ENCODE measurements around the gene KAZN.

Gene KAZN

DNA sequence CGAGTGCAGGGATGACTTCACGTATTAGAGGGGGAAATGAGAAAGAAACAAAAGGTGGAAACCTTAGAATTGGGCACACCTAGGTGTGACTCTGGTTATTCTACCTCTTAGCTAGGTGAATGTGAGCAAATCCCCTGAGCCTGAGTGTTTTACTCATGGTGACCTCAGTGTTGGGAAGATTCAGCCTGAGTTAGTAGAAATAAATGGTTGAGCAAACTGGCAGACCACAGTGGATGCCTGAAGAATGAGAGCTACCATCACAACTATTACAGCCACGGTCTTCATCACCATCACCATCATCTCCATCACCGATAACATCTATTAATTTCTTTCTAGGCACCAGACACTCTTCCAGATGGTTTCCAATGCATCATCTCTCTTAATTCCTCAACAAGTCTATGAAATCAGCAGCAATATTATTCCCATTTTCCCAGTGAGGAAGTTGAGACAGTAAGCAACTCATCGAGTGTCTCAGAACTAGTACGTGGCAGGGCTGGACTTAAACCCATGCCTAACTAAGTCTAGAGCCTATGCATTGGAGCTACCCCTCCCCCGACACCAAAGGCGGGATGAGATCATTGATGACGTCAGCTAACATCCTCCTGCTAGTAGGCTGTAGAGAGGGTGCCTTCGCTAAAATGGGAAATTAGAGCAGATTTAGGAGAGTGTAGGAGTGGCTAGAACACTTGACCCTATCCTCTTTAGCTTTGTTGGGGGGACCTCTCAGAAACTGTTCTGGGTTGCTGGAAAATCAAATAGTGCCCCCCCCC lies 7.9 kb upstream of the KAZN start:
- DNase-seq (ENCODE audit: low read depth) = no peak

DNA sequence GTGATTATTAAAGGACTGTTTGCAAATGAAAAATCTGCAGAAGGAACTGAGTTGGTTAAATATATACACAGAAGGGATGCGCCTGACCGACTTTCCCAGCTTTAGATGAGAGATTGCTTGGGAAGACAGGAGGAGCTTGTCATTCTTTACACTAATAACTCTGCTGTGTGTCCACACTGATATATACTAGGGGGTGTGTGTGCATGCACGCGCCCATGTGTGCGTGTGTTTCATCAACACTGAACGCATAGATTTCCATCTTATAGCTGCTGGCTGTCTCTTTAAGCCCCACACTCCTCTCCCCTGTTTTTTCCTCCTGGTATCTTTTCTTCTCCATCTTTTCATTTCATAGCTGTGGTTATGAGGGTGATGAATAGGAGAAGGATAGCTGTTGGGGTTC lies 6.9 kb upstream of the KAZN start:
- no peak for DNase-seq (ENCODE audit: low read depth)

DNA sequence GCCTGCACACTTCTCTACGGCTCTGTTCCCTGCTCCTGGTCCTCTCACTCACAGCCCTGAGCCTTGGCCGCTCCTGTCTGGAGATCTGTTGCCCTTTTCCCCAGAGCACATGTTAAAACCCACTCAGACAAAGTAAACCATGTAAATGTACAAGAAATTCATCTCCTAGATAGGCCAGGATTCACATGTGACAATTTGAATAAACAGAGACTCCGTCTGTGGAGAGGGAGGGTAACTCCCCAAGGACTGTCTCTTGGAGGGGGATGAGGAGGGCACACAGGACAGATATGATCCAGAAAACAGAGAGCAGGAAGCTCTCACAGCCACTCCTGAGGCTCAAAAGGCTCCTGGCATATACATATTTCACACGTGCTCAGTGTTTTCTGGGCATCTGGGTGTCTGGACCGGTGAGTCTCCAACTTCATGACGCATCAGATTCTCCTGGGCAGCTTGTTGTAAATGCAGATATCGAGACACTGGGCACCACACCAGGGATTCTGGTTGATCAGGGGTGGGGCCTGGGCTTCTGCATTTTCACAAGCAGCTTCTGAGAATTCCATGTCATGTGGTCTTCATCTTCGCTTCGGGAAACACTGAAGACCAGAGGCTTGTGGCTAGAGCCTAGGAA lies 6.4 kb upstream of the KAZN start:
- no peak for DNase-seq (ENCODE audit: low read depth)

DNA sequence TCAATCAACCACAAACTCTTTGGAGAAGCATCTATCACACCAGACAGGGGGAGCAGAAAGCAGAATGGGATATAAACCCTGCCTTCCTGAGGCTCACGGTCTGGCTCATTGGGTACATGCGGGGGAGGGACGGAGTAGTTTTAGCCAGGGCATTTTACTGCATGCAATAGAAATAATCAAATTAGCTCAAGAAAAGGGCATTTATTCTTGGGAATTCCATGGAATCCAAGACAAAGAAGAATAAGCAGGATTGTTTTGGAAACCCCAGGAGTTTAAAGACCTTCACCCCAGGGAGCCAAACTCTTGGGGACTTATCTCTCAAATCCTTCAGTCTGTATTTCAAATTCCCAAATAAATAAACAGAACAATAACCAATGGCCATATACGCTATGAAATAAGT lies 5.2 kb upstream of the KAZN start:
- no peak for DNase-seq (ENCODE audit: low read depth)

DNA sequence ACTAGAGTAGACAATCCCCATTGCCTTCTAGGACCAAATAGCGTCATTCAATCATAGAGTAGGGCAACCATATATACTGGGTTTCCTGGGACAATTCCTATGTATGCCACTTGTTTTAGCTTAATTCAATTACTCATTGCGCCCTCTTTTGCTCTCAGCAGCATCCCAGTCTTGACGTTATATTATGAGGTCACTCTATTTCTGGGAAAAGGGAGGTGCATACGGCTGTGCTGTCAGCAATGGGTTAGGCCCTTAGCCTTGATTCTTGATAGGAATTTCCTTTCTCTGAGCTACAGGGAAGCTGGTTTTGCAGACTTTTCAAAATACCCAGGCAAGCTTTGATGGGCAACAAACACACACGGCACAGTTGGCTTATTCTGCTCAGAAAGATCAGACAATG lies 4.4 kb upstream of the KAZN start:
- no peak for DNase-seq (ENCODE audit: low read depth)

DNA sequence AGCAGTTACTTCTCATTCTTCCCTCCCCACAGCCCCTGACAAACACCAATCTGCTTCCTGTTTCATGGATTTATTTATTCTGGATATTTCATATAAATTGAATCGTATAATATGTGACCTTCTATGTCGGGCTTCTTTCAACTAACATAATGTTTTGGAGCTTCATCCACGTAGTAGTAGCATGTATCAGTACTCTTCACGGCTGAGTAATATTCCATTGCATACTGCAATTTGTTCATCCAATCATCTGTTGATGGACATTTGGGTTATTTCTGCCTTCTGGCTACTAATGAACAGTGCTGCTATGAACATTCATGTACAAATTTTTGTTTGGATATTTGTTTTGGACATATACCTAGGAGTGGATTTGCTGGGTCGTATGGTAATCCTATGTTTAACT lies 1.9 kb upstream of the KAZN start:
- no peak for DNase-seq (ENCODE audit: low read depth)

DNA sequence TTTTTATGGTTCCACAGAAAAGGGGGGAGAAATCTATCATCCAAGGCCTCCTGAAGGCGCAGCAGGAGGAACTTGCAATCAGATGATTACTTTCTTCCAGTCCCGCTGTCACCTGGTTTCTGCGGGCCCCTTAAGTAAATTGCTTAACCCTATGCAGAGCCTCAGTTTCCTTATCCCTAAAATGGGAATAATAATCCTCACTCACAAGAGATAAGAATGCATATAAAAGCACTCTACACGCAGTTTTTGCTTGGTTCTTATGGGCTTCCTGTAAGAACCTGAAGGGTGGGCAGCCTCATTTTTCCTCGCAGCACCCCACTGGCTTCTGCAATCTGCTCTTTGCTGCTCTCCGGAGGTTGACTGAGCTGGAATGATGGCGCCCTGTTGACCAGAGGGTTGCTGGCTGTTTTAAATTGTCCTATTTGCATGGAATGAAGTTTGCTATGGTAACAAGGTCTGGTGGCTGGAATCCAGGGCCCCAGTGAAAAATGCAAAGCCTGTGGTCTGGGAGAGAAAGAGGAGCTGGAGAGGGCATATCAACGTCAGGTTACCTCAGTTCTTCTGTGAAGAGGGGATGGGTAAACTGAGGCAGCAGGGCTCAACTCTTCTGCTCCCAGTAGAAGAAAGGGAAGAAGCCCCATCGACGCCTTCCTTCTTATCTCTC lies 1.0 kb upstream of the KAZN start:
- no peak for DNase-seq (ENCODE audit: low read depth)

DNA sequence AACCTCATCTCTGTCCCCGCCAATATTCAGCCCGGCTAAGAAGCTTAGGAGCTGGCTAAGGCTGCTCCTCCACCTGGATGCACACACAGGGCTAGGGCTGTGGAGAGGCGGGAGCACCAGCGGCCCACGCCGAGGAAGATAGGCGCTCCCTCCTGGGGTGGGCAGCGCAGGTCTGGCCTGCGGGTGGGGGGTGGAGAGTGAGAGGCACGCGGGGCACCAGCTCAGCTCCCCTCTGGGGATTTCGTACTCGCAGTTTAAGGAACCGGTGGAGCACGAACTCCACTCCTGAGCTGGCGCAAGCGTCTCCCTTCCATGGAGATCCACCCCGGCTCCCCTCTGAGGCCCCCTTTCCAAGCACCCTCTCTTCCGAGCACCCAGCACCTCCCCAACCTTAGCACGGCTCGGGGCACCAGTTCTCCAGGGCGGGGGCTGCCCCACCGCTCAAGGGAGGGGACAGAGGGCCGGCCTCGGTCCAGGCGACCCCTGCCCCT lies 433 bp upstream of the KAZN start:
- DNase-seq (ENCODE audit: low read depth) = no peak

DNA sequence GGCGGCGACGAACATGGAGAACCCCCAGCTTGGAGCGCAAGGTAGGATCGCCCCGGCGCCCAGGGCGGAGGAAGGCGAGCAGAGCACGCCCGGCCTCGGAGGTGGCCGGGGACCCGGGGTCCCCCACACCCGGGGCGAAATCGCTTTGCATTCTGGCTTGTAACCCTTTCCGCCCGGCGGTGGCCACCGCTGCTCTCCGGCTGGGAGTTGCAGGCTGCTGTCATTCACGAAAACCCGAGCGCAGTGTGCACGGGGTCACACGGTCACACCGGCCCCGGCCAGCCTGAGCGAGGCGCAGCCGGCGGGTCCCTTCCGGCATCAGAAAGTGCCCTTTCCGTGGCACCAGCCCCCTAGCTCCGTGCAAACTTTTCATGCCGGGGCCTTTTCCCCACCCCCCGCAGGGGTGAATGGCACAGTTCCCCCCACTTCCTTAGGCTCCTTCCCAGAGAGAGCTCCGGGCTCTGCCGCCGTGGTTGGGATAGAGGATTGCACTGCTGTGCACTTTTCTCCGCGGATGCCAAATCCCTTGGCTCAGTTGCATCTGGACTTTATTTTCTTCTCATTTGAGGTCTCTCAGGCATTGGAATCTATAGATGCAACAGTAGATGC lies 802 bp downstream of the KAZN start:
- DNase-seq (ENCODE audit: low read depth) = no peak

DNA sequence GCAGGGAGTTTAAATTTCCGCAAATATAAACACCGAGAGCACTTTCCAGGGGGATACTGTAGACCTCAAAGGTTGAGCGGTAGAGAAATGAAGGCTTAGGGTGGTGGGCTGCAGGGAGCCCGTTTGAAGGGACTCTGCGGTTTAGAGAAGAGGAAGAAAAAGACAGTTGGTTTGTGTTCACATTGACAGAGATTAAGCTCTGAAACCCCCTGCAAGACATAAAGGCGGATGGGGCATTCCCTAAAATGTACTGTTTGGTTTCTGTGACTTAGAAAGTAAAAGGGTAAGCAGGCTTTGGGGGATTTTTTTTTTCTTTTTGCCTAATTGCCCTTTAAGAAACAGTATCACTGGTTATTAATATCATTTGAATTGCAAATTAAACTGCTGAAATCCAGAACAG lies 1.3 kb downstream of the KAZN start:
- no peak for DNase-seq (ENCODE audit: low read depth)

DNA sequence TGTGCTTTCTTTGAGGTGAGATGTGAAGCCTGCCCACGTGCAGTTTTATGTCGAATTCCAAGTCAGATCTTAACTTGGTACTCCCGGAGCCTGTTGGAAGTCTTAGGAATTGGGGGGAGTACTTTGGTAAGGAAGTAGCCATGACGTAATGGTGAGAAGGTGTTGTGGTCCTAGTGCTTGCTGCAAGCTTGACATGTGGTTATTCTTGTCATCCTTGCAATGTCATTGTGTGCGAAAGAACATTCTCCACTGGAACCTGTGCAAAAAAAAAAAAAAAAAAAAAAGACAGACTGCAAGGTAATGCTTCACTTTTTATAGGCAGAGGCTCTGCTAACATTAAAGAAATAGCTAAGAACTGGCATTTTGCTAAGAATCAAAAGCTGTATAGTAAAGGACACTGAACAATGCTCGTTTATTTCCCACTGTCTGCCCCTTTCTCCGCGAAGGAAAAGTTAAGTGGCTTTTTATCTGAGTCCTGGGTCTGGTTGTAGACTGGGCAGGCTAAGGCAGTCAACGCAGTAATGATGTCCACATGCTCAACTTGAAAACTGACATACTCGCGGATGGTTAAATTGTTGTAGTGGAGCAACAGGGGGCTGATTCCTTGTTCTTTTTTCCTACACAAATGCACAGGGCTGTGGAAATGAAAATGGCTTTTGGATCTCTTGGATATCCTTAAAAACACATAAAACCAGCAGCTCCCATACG lies 2.1 kb downstream of the KAZN start:
- no peak for DNase-seq (ENCODE audit: low read depth)

DNA sequence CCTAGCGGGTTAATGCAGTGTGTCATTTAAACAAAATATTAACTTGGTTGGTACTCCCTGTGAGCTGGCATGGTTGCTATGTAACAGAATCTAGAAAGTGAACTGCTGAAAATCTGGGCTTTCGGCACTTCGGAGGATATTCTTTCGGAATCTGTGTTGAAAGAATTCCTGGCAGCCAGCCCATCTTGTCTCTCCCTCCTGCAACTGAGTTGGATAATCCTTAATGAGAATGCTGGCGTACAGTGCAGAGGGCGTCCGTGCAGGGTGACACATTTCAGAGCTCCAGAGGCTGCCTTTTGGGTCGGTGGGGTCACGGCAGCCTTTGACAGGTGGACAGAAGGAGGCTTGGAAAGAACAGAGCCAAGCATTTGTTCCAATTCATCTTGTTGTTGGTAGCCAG lies 3.7 kb downstream of the KAZN start:
- no peak for DNase-seq (ENCODE audit: low read depth)

DNA sequence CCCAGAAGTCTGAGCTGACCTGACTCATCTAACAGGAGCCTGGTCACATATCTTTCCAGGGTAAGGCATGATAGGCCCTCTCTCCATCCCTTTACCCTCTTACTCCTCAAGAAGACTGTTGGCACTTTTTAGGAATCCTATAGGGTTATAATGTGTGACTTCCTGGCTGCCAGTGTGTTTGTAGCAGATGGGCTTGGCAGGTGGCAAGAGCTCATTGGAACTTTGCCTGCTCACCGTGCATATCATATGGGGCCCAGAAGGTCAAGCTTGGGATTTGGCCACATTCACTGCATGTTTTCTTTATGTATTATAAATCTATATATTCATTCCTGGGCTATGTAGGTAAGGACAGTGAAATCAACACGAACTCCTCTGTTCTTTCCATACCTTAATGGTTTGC lies 5.2 kb downstream of the KAZN start:
- DNase-seq (ENCODE audit: low read depth) = no peak

DNA sequence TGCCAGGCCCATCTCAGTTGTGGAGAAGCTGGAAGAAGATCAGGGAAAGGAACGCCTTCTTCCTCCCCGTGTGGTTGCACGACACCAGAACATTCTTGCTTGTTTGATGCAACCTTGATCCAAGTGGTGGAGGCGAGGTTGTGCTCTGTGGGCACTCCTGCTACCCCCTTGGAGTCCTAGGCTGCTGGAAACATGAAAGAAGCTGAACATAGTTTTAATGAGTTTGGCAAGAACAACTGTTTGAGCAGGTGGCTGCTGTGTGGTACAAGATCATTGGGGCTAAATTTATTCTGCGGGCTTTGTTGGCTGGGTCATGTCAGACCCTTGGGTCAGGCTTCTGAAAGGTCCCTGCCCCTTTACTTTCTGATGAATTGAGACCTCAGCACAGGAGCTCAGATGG lies 5.9 kb downstream of the KAZN start:
- DNase-seq (ENCODE audit: low read depth) = no peak

DNA sequence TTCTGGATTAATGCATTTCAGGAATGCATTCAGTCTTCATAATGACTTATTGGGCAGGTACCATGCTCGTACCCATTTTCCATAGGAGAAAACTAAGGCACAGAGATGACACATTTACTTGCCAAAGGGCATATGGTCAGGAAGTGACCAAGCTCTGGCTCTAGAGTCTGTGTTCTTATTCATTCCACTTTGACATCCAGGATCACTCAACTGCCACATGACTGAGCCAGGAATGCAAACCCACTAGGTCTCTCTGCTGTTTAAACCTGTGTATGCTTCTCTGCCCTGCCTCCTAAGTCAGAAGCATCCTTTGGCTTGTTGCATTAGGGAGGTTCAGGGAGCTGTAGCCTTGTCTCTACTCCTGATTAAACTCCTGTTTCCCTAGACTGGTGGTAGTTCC lies 7.5 kb downstream of the KAZN start:
- DNase-seq (ENCODE audit: low read depth) = no peak

DNA sequence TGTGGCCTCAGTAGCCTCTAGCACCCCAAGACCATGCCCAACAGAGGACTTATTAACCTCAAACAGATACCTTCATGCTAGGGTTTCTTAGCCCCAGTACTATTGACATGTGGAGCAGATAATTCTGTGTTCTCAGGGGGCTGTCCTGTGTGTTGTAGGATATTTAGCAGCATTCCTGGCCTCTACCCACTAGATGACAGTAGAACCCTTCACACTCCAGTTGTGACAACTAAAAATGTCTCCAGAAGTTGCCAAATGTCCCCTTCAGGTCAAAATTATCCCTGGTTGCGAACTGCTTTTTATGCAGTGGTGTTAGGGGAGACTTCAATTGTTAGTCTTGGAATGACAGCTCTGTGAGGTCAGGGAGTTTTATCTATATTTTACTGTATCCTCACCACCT lies 8.1 kb downstream of the KAZN start:
- DNase-seq (ENCODE audit: low read depth) = no peak

DNA sequence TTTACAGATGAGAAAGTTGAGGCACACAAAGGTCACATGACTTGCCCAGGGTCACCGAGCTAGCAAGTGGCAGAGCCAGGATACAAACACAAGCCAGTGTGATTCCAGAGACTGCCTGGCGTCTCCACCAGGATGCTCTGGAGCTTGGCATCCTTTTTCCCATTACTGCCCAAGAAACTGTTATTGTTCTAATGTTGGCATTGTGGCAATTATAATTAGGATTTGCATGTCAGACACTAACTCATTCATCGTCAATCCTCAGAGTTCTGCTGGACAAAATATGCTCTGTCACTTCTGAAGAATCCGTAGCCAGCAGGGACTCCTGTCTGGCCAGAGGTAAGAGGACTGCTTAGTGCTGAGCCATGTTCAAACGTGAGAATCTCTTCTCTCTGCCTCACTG lies 8.8 kb downstream of the KAZN start:
- no peak for DNase-seq (ENCODE audit: low read depth)

DNA sequence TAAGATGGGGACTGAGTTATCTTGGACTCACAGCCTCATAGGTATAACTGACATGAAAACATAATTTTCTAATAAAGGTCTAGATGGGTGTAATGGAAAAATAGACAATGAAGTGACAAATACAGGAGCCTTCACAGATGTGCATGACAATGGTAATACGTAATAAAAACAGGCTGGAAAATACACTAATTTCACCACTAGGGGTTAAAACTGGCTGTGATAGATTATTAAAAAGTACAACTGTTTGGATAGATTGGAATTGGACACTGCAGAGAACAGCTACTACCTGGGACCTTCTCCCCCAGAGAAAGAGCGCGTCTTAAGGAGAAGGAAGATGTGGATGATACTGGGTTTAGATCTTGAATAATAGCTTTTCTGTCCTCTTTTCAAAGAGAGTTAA lies 9.8 kb downstream of the KAZN start:
- no peak for DNase-seq (ENCODE audit: low read depth)

DNA sequence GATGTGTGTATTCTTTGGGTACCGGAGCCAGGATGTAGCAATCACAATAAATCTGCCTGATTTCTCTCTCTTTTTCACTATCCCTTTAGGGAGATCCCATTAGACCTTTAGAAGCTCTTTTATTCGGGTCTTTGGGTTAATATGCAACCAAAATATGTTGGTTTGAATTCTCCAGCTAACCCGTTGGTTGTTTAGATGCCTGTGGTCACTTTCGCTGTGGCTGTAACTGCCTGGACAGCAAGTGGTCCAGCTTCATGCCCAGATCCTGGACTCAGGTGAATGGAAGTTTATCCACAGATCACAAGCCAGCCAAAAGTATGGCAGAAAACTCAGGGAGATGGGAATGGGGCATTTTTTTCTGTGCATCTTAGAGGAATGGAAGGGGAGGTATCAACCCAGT lies 12.3 kb downstream of the KAZN start:
- DNase-seq (ENCODE audit: low read depth) = no peak

DNA sequence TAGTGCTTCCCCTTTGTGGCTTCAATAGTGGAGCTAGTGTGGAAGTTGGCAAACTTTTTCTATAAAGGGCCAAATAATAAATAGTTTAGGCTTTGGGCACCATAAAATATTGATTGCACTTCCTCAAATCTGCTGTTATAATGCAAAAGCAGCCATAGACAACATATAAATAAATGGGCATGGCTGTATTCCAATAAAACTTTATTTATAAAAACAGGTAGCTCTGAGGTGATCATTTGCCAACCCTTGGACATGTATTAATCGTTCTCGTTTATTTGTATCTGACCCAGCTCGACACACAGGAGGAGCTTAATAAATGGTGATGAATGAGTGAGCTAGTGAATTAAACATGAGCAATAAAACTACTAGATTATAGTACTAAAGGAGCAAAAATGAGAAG lies 13.3 kb downstream of the KAZN start:
- no peak for DNase-seq (ENCODE audit: low read depth)

DNA sequence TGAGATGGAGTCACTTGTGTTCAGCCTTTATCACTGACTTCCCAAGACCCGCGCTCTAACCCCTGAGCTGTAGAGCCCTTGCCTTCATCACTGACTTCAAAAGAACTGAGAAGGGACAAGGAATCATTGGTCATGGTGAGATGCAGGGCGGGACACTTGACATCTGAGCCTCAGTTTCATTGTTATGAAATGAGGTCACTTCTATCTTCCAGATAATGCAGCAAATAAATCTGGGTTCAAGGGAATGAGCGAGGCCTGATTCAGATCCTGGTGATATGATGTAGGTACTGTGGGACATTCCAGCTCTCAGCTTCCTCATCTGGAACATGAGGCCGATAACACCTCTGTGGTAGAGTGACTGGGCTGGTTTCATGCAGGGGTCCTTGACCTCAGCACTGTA lies 13.8 kb downstream of the KAZN start:
- DNase-seq (ENCODE audit: low read depth) = no peak

DNA sequence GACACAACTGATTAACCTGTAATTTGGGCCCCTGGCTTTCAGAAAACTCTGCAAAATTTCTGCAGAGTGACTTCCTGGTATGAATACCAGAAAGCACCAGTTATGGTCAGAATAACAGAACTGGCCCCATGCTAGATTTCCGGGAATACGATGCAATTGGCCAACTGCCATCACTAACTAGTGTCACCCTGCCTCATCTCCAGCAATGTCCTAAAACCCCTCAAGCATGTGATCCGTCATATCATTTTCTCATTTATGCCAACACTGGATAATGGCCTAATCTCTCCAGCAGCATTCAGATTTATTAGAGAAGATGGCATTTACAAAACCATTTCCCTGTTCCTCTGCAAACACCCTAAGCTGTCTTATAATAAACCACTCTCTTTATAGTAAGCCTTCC lies 15.4 kb downstream of the KAZN start:
- no peak for DNase-seq (ENCODE audit: low read depth)

Data from stimulated activated CD8-positive, alpha-beta memory T cell treated with anti-CD3 and anti-CD28 coated beads, Interleukin-7, amount 100 ng/mL, for 24 hours (primary cell).